Keratinocyte (primary cell): Measurements from ENCODE around the gene ASMT. TPM values are rescaled to one million over a fixed set of nuclear protein-coding genes. Genes with fewer than 3 reads are reported as not detected.
A peak's percentile ranks its signal among the peaks of the same experiment; 100 is the strongest.

Source experiments
- DNase-seq: peaks from one replicate; pipeline ENCODE4 v3.0.0-alpha.2; 2011; ENCODE audit warnings: low read depth, missing footprints, low spot score
- FAIRE-seq: peaks from 2 replicates; lab custom pipeline; 2011; peaks lifted over from hg19 to GRCh38; lab: Jason Lieb, UNC
- H2AFZ ChIP-seq: 2 replicates; pipeline ENCODE4 v1.6.0; 2012; ENCODE audit warnings: low read length, control low read depth, inconsistent platforms; ENCODE audit not compliant: control insufficient read depth
- H3K27ac ChIP-seq: 2 replicates; pipeline ENCODE4 v1.5.1; 2011; ENCODE audit warnings: low read length; ENCODE audit not compliant: control insufficient read depth, insufficient read depth
- H3K27me3 ChIP-seq: 3 replicates; pipeline ENCODE4 v1.6.0; 2011; ENCODE audit warnings: low read length; ENCODE audit not compliant: control insufficient read depth, insufficient read depth; ENCODE audit errors: extremely low read depth
- H3K36me3 ChIP-seq, 2 experiments: 2 replicates in 1 of 2; 3 replicates in 1 of 2; pipeline ENCODE4 v1.5.1; 2011; ENCODE audit warnings: low read length in 2 of 2, mild to moderate bottlenecking in 1 of 2; ENCODE audit not compliant: control insufficient read depth in 2 of 2, insufficient read depth in 2 of 2; ENCODE audit errors: extremely low read depth in 1 of 2
- H3K4me1 ChIP-seq: 3 replicates; pipeline ENCODE4 v1.5.1; 2011; ENCODE audit warnings: low read length; ENCODE audit not compliant: control insufficient read depth, insufficient read depth; ENCODE audit errors: extremely low read depth
- H3K4me2 ChIP-seq: 3 replicates; pipeline ENCODE4 v1.6.0; 2011; ENCODE audit warnings: low read depth, low read length; ENCODE audit not compliant: control insufficient read depth, insufficient read depth; ENCODE audit errors: extremely low read depth
- H3K4me3 ChIP-seq, 3 experiments: fragments of 200-600 bp in 1 of 3; sonication (generic) in 1 of 3; 2 replicates in 2 of 3; 3 replicates in 1 of 3; pipeline ENCODE4 v1.5.1; 2011 to 2016; ENCODE audit warnings: low read length in 3 of 3, mild to moderate bottlenecking in 3 of 3, control low read depth in 2 of 3, inconsistent platforms in 1 of 3, low read depth in 1 of 3, mixed read lengths in 1 of 3, mixed run types in 1 of 3, moderate library complexity in 1 of 3; ENCODE audit not compliant: control insufficient read depth in 2 of 3, insufficient read depth in 2 of 3; ENCODE audit errors: extremely low read depth in 1 of 3
- H3K79me2 ChIP-seq: 2 replicates; pipeline ENCODE4 v1.6.0; 2012; ENCODE audit warnings: low read length; ENCODE audit not compliant: control insufficient read depth, insufficient read depth
- H3K9ac ChIP-seq: 3 replicates; pipeline ENCODE4 v1.6.0; 2011; ENCODE audit warnings: low read length; ENCODE audit not compliant: control insufficient read depth, insufficient read depth; ENCODE audit errors: extremely low read depth
- H3K9me1 ChIP-seq: 3 replicates; pipeline ENCODE4 v1.6.0; 2011; ENCODE audit warnings: low read length; ENCODE audit not compliant: control insufficient read depth, insufficient read depth; ENCODE audit errors: extremely low read depth
- H3K9me3 ChIP-seq: 2 replicates; pipeline ENCODE4 v1.5.1; 2012; ENCODE audit warnings: low read depth, low read length; ENCODE audit not compliant: control insufficient read depth
- H4K20me1 ChIP-seq: 3 replicates; pipeline ENCODE4 v1.6.0; 2011; ENCODE audit warnings: low read length; ENCODE audit not compliant: control insufficient read depth, insufficient read depth; ENCODE audit errors: extremely low read depth
- EZH2 ChIP-seq: IDR thresholded peaks from one replicate; pipeline ENCODE4 v1.6.1; 2012; ENCODE audit warnings: inconsistent platforms, mild to moderate bottlenecking, low read length, moderate library complexity
- dilution Hi-C: fragments of 300-500 bp; cut with MboI; formaldehyde crosslinking; loops from one replicate; pipeline ENCODE4 v1.7.0; 2020; ENCODE audit warnings: low sequenced_read_pairs; ENCODE audit not compliant: extremely low pct_ligation_motif_present
- polyA plus RNA-seq, 5 experiments: library from polyadenylated mRNA; depleted of rRNA in 3 of 5; stranded (reverse) in 3 of 5; stranded (forward) in 1 of 5; unstranded in 1 of 5; fragments of >200 nt; gene quantifications; 1 replicate in 1 of 5; 2 replicates in 3 of 5; 3 replicates in 1 of 5; pipeline versions ENCODE4 v1.2.1 to v1.2.3, GENCODE V29; 2011 to 2012; ENCODE audit warnings: missing spikeins in 2 of 5, low read depth in 1 of 5, low replicate concordance in 1 of 5
- TF ChIP-seq, protein P1 (sequence below), 3 experiments: IDR thresholded peaks in 1 of 3; conservative IDR thresholded peaks in 1 of 3; optimal IDR thresholded peaks in 1 of 3; 2 replicates in 2 of 3; 3 replicates in 1 of 3; pipeline versions ENCODE3 to v1.5.1; 2011; ENCODE audit warnings: low read length in 3 of 3, mild to moderate bottlenecking in 3 of 3, moderate library complexity in 2 of 3, control low read depth in 1 of 3, inconsistent platforms in 1 of 3; ENCODE audit not compliant: insufficient read depth in 2 of 3; ENCODE audit errors: extremely low read depth in 1 of 3

Gene ASMT
- polyA plus RNA-seq, 1 donor (not counting 4 experiments of a cell fraction or from before 2014, with no cell fraction given), result not detected

- no peaks in the 10 kb centered on the region for H3K9me1 ChIP-seq
- H3K4me2 ChIP-seq, result peak within 1 kb of the TSS; percentile 90
- peaks cover 18 to 22% of the 10 kb centered on the region in 2 experiments for H3K36me3 ChIP-seq
- peaks cover 45% of the 10 kb centered on the region for H3K79me2 ChIP-seq
- DNase-seq (peak; percentile 60), FAIRE-seq (no peak)
- TF ChIP-seq EZH2, result no peak
- TF ChIP-seq, protein P1, sequence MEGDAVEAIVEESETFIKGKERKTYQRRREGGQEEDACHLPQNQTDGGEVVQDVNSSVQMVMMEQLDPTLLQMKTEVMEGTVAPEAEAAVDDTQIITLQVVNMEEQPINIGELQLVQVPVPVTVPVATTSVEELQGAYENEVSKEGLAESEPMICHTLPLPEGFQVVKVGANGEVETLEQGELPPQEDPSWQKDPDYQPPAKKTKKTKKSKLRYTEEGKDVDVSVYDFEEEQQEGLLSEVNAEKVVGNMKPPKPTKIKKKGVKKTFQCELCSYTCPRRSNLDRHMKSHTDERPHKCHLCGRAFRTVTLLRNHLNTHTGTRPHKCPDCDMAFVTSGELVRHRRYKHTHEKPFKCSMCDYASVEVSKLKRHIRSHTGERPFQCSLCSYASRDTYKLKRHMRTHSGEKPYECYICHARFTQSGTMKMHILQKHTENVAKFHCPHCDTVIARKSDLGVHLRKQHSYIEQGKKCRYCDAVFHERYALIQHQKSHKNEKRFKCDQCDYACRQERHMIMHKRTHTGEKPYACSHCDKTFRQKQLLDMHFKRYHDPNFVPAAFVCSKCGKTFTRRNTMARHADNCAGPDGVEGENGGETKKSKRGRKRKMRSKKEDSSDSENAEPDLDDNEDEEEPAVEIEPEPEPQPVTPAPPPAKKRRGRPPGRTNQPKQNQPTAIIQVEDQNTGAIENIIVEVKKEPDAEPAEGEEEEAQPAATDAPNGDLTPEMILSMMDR (optimal IDR thresholded peaks at IDR 0.05 in 1 of 3, IDR thresholded peaks at IDR 0.05 in 1 of 3, conservative IDR thresholded peaks at IDR 0.05 in 1 of 3; ENCODE audit: extremely low read depth in 1 of 3, insufficient read depth in 2 of 3, low read length in 3 of 3), result no peak
- H3K9me3 ChIP-seq, result no peaks in the 10 kb centered on the region
- H3K4me1 ChIP-seq, result peaks cover 3% of the 10 kb centered on the region
- H3K4me3 ChIP-seq, result peak within 1 kb of the TSS; percentile 68 to 91 (median 83)
- H3K27ac ChIP-seq, result peak within 1 kb of the TSS; percentile 70
- dilution Hi-C loops, result no loop called here
- no peak within 1 kb of the TSS for H2AFZ ChIP-seq
- H3K9ac ChIP-seq, result peak within 1 kb of the TSS; percentile 91
- H3K27me3 ChIP-seq, result no peaks in the 10 kb centered on the region
- no peaks in the 10 kb centered on the region for H4K20me1 ChIP-seq
Observed at GRCh38 chrX:1591102-1591862, 23.6 kb upstream of the ASMT start, which contains the start of gene AKAP17A. Gene AKAP17A (plus strand): TSS chrX:1591604. CDS start chrX:1593463, 1,859 bp downstream.

GRCh38 chrX:1591863-1592469, 22.9 kb upstream of the ASMT start:
- FAIRE-seq, result no peak
- H2AFZ ChIP-seq, result no peak overlapping the region
- H3K27ac ChIP-seq, result peak overlapping the region; percentile 70
- peak overlapping the region; percentile 68 to 91 (median 83) for H3K4me3 ChIP-seq
- DNase-seq, result no peak
- peaks cover 48% of the 10 kb centered on the region for H3K79me2 ChIP-seq
- peak overlapping the region; percentile 90 for H3K4me2 ChIP-seq
- TF ChIP-seq, protein P1 (optimal IDR thresholded peaks at IDR 0.05 in 1 of 3, IDR thresholded peaks at IDR 0.05 in 1 of 3, conservative IDR thresholded peaks at IDR 0.05 in 1 of 3; ENCODE audit: extremely low read depth in 1 of 3, insufficient read depth in 2 of 3, low read length in 3 of 3), result no peak
- no peak for TF ChIP-seq EZH2
- H3K36me3 ChIP-seq, result peaks cover 18 to 25% of the 10 kb centered on the region in 2 experiments
- dilution Hi-C loops, result no loop called here
- no peaks in the 10 kb centered on the region for H4K20me1 ChIP-seq
- H3K9me3 ChIP-seq, result no peaks in the 10 kb centered on the region
- peaks cover 3% of the 10 kb centered on the region for H3K4me1 ChIP-seq
- no peaks in the 10 kb centered on the region for H3K27me3 ChIP-seq
- peak overlapping the region; percentile 91 for H3K9ac ChIP-seq
- H3K9me1 ChIP-seq, result no peaks in the 10 kb centered on the region
